ENCODE data around the gene ABLIM3.
A peak's percentile ranks its signal among the peaks of the same experiment; 100 is the strongest.

ABLIM3 gene

GRCh38 chr5:149224282-149224681 lies 83.0 kb downstream of the ABLIM3 start:
- in situ Hi-C loops (cut with HindIII; ENCODE audit: low sequenced_read_pairs), result no loop called here
- H3K4me3 ChIP-seq (ENCODE audit: low read depth, low read length), result no peak overlapping the region
- TF ChIP-seq, protein P1, sequence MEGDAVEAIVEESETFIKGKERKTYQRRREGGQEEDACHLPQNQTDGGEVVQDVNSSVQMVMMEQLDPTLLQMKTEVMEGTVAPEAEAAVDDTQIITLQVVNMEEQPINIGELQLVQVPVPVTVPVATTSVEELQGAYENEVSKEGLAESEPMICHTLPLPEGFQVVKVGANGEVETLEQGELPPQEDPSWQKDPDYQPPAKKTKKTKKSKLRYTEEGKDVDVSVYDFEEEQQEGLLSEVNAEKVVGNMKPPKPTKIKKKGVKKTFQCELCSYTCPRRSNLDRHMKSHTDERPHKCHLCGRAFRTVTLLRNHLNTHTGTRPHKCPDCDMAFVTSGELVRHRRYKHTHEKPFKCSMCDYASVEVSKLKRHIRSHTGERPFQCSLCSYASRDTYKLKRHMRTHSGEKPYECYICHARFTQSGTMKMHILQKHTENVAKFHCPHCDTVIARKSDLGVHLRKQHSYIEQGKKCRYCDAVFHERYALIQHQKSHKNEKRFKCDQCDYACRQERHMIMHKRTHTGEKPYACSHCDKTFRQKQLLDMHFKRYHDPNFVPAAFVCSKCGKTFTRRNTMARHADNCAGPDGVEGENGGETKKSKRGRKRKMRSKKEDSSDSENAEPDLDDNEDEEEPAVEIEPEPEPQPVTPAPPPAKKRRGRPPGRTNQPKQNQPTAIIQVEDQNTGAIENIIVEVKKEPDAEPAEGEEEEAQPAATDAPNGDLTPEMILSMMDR (IDR thresholded peaks at IDR 0.05; ENCODE audit: low read depth, low read length), result no peak
- no peak for DNase-seq (ENCODE audit: low read depth, low spot score)

GRCh38 chr5:149227168-149227826 lies 86.0 kb downstream of the ABLIM3 start:
- in situ Hi-C loops (cut with HindIII; ENCODE audit: low sequenced_read_pairs), result no loop called here
- peak; percentile 45 for DNase-seq (ENCODE audit: low read depth, low spot score)
- TF ChIP-seq, protein P1 (IDR thresholded peaks at IDR 0.05; ENCODE audit: low read depth, low read length), result no peak
- no peak overlapping the region for H3K4me3 ChIP-seq (ENCODE audit: low read depth, low read length)

DNA sequence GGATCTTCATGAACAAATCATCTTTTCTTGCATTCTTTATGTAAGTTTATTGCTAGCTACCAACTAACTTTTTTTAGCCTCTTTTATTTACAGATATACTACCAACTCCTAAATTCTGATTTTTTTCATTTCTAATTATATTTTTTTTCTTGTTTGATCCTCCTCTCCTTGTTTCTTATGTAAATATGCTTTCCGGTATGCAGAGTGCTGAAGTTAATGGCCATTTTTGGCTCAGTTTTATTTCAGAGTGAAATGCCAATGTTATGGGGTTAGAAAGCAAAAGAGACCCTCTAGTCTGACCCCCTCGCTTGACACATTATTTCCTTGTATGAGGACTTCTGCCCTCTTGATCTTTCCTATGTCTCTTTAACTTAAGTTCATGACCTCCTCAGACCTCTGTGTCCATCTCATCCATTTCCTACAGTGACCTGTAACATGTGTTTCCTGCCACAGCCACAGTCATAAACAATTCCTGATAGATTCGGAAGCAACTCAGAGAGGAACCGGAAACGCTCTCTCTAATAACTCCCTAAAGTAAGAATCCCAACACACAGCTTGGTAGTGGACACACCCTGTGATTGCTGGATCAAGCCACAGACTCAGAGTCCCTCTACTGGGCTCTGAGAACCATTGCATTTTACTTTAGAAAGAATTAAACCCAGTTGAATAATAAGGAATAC lies 87.5 kb downstream of the ABLIM3 start:
- peak; percentile 88 for DNase-seq (ENCODE audit: low read depth, low spot score)
- H3K4me3 ChIP-seq (ENCODE audit: low read depth, low read length), result no peak overlapping the region
- TF ChIP-seq, protein P1 (IDR thresholded peaks at IDR 0.05; ENCODE audit: low read depth, low read length), result peak; percentile 78
- in situ Hi-C loops (cut with HindIII; ENCODE audit: low sequenced_read_pairs), result no loop called here

DNA sequence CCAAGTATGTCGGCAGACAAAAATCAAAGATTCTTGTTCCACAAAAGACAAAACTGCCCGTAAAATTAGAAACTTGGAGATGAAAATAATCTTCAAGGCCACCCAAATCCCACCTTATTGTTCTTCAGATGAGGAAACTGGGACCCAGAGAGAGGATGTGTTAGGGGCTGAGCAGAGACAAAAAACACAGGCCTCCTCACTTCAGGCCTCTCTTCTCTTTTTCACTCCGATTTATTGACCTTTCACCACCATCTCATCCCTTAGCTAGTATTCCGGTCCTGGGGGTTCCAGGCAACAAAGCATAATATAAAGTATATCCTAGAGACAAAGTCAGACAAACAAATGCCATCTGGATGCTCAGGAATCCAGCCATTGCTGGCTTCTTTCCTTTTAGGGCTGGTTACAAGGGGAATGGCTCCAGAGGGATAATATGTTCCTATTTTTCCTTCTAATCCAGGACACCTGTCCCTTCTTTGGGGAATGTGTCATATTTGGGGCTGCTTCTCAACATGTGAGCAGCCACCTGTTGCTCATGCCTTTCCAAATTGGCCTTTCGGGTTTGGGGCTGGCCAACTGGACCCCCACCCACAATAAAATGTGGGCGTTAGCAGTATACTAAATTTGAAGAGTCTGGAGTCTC lies 88.1 kb downstream of the ABLIM3 start:
- DNase-seq (ENCODE audit: low read depth, low spot score), result no peak
- H3K4me3 ChIP-seq (ENCODE audit: low read depth, low read length), result no peak overlapping the region
- TF ChIP-seq, protein P1 (IDR thresholded peaks at IDR 0.05; ENCODE audit: low read depth, low read length), result no peak
- in situ Hi-C loops (cut with HindIII; ENCODE audit: low sequenced_read_pairs), result no loop called here

DNA sequence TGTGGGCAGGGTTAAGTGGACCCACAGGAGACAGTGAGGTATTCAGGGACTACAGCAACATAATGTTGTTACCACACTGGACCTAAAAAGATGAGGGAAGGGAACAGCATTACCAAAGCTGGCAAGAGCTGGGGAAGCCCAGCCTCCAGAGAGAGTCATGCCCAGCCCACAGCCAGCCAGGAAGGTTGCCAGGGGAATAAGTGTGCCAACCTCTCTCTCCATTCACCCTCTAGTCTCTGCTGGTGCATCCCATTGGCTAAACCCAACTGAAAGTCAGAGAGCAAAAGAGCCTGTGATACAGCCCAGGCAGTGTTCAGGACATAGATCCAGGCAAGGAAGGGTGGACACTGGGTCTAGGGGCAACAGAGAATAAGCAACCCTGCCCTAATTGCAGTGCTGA lies 94.5 kb downstream of the ABLIM3 start:
- DNase-seq (ENCODE audit: low read depth, low spot score), result no peak
- H3K4me3 ChIP-seq (ENCODE audit: low read depth, low read length), result no peak overlapping the region
- in situ Hi-C loops (cut with HindIII; ENCODE audit: low sequenced_read_pairs), result no loop called here
- TF ChIP-seq, protein P1 (IDR thresholded peaks at IDR 0.05; ENCODE audit: low read depth, low read length), result no peak

- in situ Hi-C loops (cut with HindIII; ENCODE audit: low sequenced_read_pairs), result no loop called here
- no peak for DNase-seq (ENCODE audit: low read depth, low spot score)
- no peak overlapping the region for H3K4me3 ChIP-seq (ENCODE audit: low read depth, low read length)
- TF ChIP-seq, protein P1 (IDR thresholded peaks at IDR 0.05; ENCODE audit: low read depth, low read length), result peak; percentile 36
Measured at GRCh38 chr5:149237662-149238061, 96.4 kb downstream of the ABLIM3 start.

All from astrocyte of the spinal cord (primary cell).